K562 (cell line): ENCODE measurements around the gene LAMA3. TPM values are rescaled to one million over a fixed set of nuclear protein-coding genes. Genes with fewer than 3 reads are reported as not detected.
A peak's percentile ranks its signal among the peaks of the same experiment; 100 is the strongest.

Experiments used
- ADNP ChIP-seq: fragments of 200-800 bp; sonication (Bioruptor generic); IDR thresholded peaks from 2 replicates; pipeline ENCODE4 v1.6.1; 2016; ENCODE audit warnings: missing genetic modification characterization, missing compliant biosample characterization
- BCOR ChIP-seq: fragments of 450-650 bp; IDR thresholded peaks from 2 replicates; pipeline ENCODE4 v1.6.1; 2016
- CREB3 ChIP-seq: fragments of 450-650 bp; conservative IDR thresholded peaks from 2 replicates; pipeline ENCODE4 v1.6.1; 2016; ENCODE audit warnings: missing genetic modification characterization, low read depth, mild to moderate bottlenecking, missing compliant biosample characterization, moderate library complexity
- DACH1 ChIP-seq: fragments of 450-650 bp; IDR thresholded peaks from 2 replicates; pipeline ENCODE4 v1.6.1; 2018; ENCODE audit not compliant: partially characterized antibody
- E2F8 ChIP-seq: fragments of 450-650 bp; IDR thresholded peaks from 2 replicates; pipeline ENCODE4 v1.7.1; 2018; ENCODE audit warnings: mild to moderate bottlenecking, low read depth; ENCODE audit not compliant: partially characterized antibody
- HMGN3 ChIP-seq: IDR thresholded peaks from 2 replicates; pipeline ENCODE4 v1.6.1; 2011; ENCODE audit warnings: borderline replicate concordance, low read depth, mild to moderate bottlenecking, mixed read lengths, low read length; ENCODE audit not compliant: insufficient read length; ENCODE audit errors: extremely low read depth
- KLF1 ChIP-seq: fragments of 450-650 bp; IDR thresholded peaks from 2 replicates; pipeline ENCODE4 v1.6.1; 2016; ENCODE audit warnings: missing genetic modification characterization, missing compliant biosample characterization
- KLF10 ChIP-seq: fragments of 250-450 bp; sonication (Bioruptor Pico); IDR thresholded peaks from 2 replicates; pipeline ENCODE4 v1.6.1; 2021; ENCODE audit warnings: matching md5 sums
- NFIX ChIP-seq: fragments of 250-450 bp; sonication (Bioruptor Pico); IDR thresholded peaks from 2 replicates; pipeline ENCODE4 v1.4.0; 2020; ENCODE audit warnings: low read depth, mild to moderate bottlenecking, moderate library complexity
- RAD51 ChIP-seq: fragments of 450-650 bp; IDR thresholded peaks from 2 replicates; pipeline ENCODE4 v1.7.1; 2016; ENCODE audit warnings: low read depth, mild to moderate bottlenecking, borderline replicate concordance
- SREBF2 ChIP-seq: sonication (generic); formaldehyde crosslinking; IDR thresholded peaks from 2 replicates; pipeline ENCODE4 v1.4.0; 2020; ENCODE audit warnings: mild to moderate bottlenecking, missing genetic modification reagents
- STAG1 ChIP-seq: sonication (generic); formaldehyde crosslinking; IDR thresholded peaks from 2 replicates; pipeline ENCODE4 v1.5.0; 2020; ENCODE audit warnings: missing genetic modification reagents, borderline replicate concordance
- TBP ChIP-seq: optimal IDR thresholded peaks from 2 replicates; pipeline ENCODE3; 2011; ENCODE audit warnings: low read depth, low read length, improper control_type of control experiment
- VEZF1 ChIP-seq: fragments of 200-800 bp; sonication (Bioruptor generic); IDR thresholded peaks from 2 replicates; pipeline ENCODE4 v1.6.1; 2017; ENCODE audit warnings: missing genetic modification characterization, missing compliant biosample characterization
- XRCC4 ChIP-seq: IDR thresholded peaks from one replicate; pipeline ENCODE4 v1.6.1; 2011; ENCODE audit not compliant: insufficient read depth, insufficient read length; ENCODE audit errors: extremely low read depth
- ZNF217 ChIP-seq: sonication (generic); formaldehyde crosslinking; IDR thresholded peaks from 2 replicates; pipeline ENCODE4 v1.8.0; 2022; ENCODE audit warnings: mild to moderate bottlenecking, missing genetic modification reagents
- ZNF512 ChIP-seq: IDR thresholded peaks from 2 replicates; pipeline ENCODE4 v1.6.1; 2016; ENCODE audit warnings: missing genetic modification characterization, missing compliant biosample characterization
- ZNF584 ChIP-seq: fragments of 200-800 bp; sonication (Bioruptor generic); IDR thresholded peaks from 2 replicates; pipeline ENCODE4 v1.6.1; 2016; ENCODE audit warnings: low read depth, mild to moderate bottlenecking, missing genetic modification characterization, missing compliant biosample characterization
- ZNF740 ChIP-seq, 3 experiments: fragments of 200-800 bp in 1 of 3; sonication (Bioruptor generic) in 1 of 3; sonication (generic) in 1 of 3; formaldehyde crosslinking in 1 of 3; IDR thresholded peaks; 2 replicates each; pipeline versions ENCODE4 v1.6.1 to v1.8.0; 2016 to 2022; ENCODE audit warnings: mild to moderate bottlenecking in 2 of 3, missing compliant biosample characterization in 2 of 3, missing genetic modification characterization in 2 of 3, missing genetic modification reagents in 1 of 3
- polyA plus RNA-seq, 8 experiments: library from polyadenylated mRNA; depleted of rRNA in 4 of 8; stranded (reverse) in 5 of 8; unstranded in 3 of 8; fragments of >200 nt; fragmentation: Nextera tagmentation in 2 of 8; fragmentation: Illumina TruSeq in 1 of 8; extraction: Ambion mirVana in 2 of 8; extraction: Trizol in 1 of 8; gene quantifications; 2 replicates each; pipeline versions ENCODE4 v1.2.1 to v1.2.3, GENCODE V29; 2011 to 2014; ENCODE audit warnings: inconsistent platforms in 1 of 8, missing spikeins in 1 of 8
- total RNA-seq, 7 experiments: library from RNA; depleted of rRNA in 6 of 7; stranded (reverse); fragments of >200 nt in 6 of 7; fragmentation: Illumina TruSeq in 2 of 7; extraction: Trizol in 2 of 7; gene quantifications; 2 replicates each; pipeline versions ENCODE4 v1.2.1 to v1.2.3, GENCODE V29; 2011 to 2021; ENCODE audit warnings: low replicate concordance in 1 of 7

LAMA3 gene
- total and polyA plus RNA-seq, 9 of the 15 experiments (the other 6 are each of a cell fraction or from before 2014, with no cell fraction given): 0.07 TPM; not detected in 8

GRCh38 chr18:23964282-23965238 is 275.3 kb downstream of the LAMA3 start (continued):
- TF ChIP-seq KLF1 (tag) (no peak), RAD51 (no peak), ZNF740 (CRISPR knock-in tag; IDR thresholded peaks at IDR 0.05) (no peak), ZNF740 (tag; IDR thresholded peaks at IDR 0.05) (no peak), E2F8 (no peak), ADNP (tag) (no peak), ZNF584 (CRISPR knock-in tag) (0 out of 2 replicates have a peak, but pooled peaks have one; percentile 46), SREBF2 (no peak), BCOR (no peak), XRCC4 (no peak), HMGN3 (no peak), ZNF217 (CRISPR knock-in tag) (no peak), STAG1 (no peak), VEZF1 (CRISPR knock-in tag) (no peak), DACH1 (no peak), CREB3 (tag) (no peak), ZNF512 (tag) (no peak), KLF10 (CRISPR knock-in tag) (no peak), TBP (no peak), NFIX (CRISPR knock-in tag) (no peak)
